Activated CD4-positive, alpha-beta memory T cell treated with anti-CD3 and anti-CD28 coated beads, Interleukin-2, amount 10 ng/mL, durations not matched to agents 7 days and 5 days (primary cell): ENCODE data around the gene RIBC1. TPM values are rescaled to one million over a fixed set of nuclear protein-coding genes. Genes with fewer than 3 reads are reported as not detected.
"Not testable (repeated sequence)": the region's sequence is repeated elsewhere in the genome, so short reads cannot be mapped to it uniquely, and the experiment has no call there.

Experiments used
- CTCF ChIA-PET: fragments of 350-600 bp; sonication (Branson Sonifier 250); formaldehyde crosslinking; loops from one replicate; lab custom pipeline; 2021; ENCODE audit warnings: antibody characterized with exemption, inconsistent platforms; lab: Charles Lee
- POLR2A ChIA-PET: fragments of 350-600 bp; sonication (Branson Sonifier 250); formaldehyde crosslinking; loops from one replicate; lab custom pipeline; 2021; ENCODE audit warnings: antibody characterized with exemption; lab: Charles Lee
- DNase-seq: peaks from one replicate; pipeline ENCODE4 v3.0.0-alpha.2; 2020
- H3K27ac Mint-ChIP-seq: one replicate; pipeline ENCODE4 v1.8.0; 2021; ENCODE audit warnings: mild to moderate bottlenecking, mixed read lengths
- H3K27me3 Mint-ChIP-seq: one replicate; pipeline ENCODE4 v1.8.0; 2021; ENCODE audit warnings: mixed read lengths
- H3K36me3 Mint-ChIP-seq: one replicate; pipeline ENCODE4 v1.8.0; 2021; ENCODE audit warnings: low read depth, mixed read lengths
- H3K4me1 Mint-ChIP-seq: one replicate; pipeline ENCODE4 v1.8.0; 2021; ENCODE audit warnings: mixed read lengths
- H3K4me3 Mint-ChIP-seq: one replicate; pipeline ENCODE4 v1.8.0; 2021; ENCODE audit warnings: mild to moderate bottlenecking, mixed read lengths
- H3K9me3 Mint-ChIP-seq: one replicate; pipeline ENCODE4 v1.8.0; 2021; ENCODE audit warnings: mixed read lengths
- total RNA-seq, 2 experiments: library from RNA; stranded (reverse); gene quantifications; one replicate each; pipeline ENCODE4 v1.2.3, GENCODE V29; 2021

The RIBC1 gene
- total RNA-seq, 2 experiments from 2014 or later = 1.1 to 1.3 TPM

DNA sequence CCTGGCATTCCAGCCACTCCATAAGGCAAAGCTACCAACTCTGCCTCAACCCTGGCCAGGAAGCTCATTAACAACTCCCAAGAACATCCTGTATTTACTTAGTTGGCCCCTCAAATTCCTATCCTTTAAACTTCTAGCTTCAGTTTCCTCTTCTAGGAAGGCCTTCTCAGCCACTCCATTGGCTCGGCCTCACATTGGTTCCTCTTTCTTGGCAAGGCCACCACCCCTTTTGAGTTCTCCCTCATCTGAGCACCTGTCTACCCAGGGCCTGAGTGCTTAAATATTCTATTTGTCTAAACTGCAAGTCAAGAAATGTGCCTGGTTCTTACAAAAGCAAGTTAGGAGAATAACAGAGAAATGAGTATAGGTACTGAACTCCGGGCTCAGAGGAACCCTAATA lies 10.2 kb upstream of the RIBC1 start:
- CTCF ChIA-PET = interaction anchor here (1.9 kb wide), 1 partner anchor 33 kb away, joined by 5 read pairs; no protein-coding TSS in a partner anchor
- Mint-ChIP-seq H3K27ac (no peak overlapping the region), H3K27me3 (no peaks in the 10 kb centered on the region), H3K4me3 (no peak overlapping the region), H3K9me3 (no peaks in the 10 kb centered on the region), H3K36me3 (peaks cover 45% of the 10 kb centered on the region), H3K4me1 (peaks cover 2% of the 10 kb centered on the region)
- POLR2A ChIA-PET = interaction anchor here (1.7 kb wide), 1 partner anchor 9 kb away, joined by 9 read pairs; the partner anchor contains the start of gene SMC1A
- DNase-seq = no peak

DNA sequence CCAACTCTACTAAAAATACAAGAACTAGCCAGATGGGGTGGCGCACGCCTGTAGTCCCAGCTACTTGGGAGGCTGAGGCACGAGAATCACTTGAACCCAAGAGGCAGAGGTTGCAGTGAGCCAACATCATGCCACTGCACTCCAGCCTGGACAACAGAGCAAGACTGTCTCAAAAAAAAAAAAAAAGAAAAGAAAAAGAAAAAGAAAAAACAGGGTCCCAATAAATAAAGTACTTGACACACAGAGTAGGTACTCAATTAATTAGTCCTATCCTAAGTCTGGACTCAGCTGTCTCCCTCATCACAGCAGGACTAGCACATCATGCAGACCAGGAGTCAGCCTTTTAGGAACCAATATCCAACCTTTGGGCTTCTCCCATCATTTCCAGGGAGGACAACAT lies 2.3 kb upstream of the RIBC1 start:
- not testable (repeated sequence) for H3K27me3 Mint-ChIP-seq, H3K27ac Mint-ChIP-seq, DNase-seq, H3K9me3 Mint-ChIP-seq
- CTCF ChIA-PET = interaction anchor here (1.1 to 5.1 kb wide), 2 partner anchors 25 to 108 kb away, joined by 3 to 29 read pairs; no protein-coding TSS in a partner anchor
- Mint-ChIP-seq H3K4me1 (peaks cover 34% of the 10 kb centered on the region), H3K4me3 (peak overlapping the region; percentile 93), H3K36me3 (peaks cover 21% of the 10 kb centered on the region)
- POLR2A ChIA-PET = interaction anchor here (1.0 kb wide), 1 partner anchor 30 kb away, joined by 3 read pairs; no protein-coding TSS in a partner anchor

DNA sequence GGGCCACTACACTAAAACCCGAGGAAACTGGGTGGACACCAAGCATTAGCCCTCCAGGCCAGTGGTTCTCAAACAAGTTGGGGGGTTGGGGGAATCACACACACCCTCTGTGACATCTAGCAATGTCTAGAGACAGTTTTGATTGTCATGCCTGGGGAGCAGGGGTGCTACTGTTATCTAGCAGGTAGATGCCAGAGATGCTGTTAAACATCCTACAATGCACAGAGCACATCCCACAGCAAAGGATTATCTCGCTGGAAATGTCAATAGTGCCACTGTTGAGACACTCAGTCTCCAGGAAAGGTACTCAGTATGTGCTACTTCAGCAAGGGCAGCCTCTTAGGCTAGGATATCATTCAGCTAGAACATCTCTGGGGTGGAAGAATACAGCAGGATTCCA lies 1.5 kb upstream of the RIBC1 start:
- Mint-ChIP-seq H3K9me3 (no peaks in the 10 kb centered on the region), H3K4me1 (peaks cover 34% of the 10 kb centered on the region), H3K27ac (peak overlapping the region; percentile 93), H3K27me3 (no peaks in the 10 kb centered on the region), H3K4me3 (peak overlapping the region; percentile 93), H3K36me3 (peaks cover 21% of the 10 kb centered on the region)
- DNase-seq = no peak
- CTCF ChIA-PET = interaction anchor here (5.1 kb wide), 1 partner anchor 25 kb away, joined by 29 read pairs; no protein-coding TSS in a partner anchor
- POLR2A ChIA-PET = interaction anchor here (1.0 to 2.5 kb wide), 5 partner anchors 9 to 265 kb away, joined by 3 to 20 read pairs (median 9); partner anchors contain the start of gene HUWE1

DNA sequence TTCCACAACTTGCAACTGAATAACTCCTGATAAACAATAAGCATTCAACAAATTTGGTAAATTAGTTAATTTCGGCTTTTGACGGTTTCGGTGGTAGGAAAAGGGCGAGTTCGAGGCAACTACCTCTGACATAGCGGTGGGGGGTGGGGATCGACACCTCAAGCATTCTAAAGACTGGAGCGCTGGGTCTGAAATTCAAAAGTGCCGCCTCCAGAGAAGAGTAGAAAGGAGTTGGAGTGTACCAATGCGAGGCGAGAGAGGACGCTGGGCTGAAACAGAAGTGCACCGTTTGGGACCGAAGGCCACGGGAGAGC lies 944 bp upstream of the RIBC1 start:
- Mint-ChIP-seq H3K4me1 (peaks cover 34% of the 10 kb centered on the region), H3K4me3 (peak overlapping the region; percentile 93), H3K27me3 (no peaks in the 10 kb centered on the region), H3K9me3 (no peaks in the 10 kb centered on the region), H3K27ac (peak overlapping the region; percentile 93), H3K36me3 (peaks cover 21% of the 10 kb centered on the region)
- CTCF ChIA-PET = interaction anchor here (1.1 to 5.1 kb wide), 3 partner anchors 14 to 108 kb away, joined by 4 to 29 read pairs (median 22); partner anchors contain the start of gene HSD17B10
- DNase-seq = no peak
- POLR2A ChIA-PET = interaction anchor here (0.9 to 3.3 kb wide), 12 partner anchors 9 to 1218 kb away, joined by 3 to 56 read pairs (median 8); partner anchors contain the start of genes HSD17B10, HUWE1 and KDM5C

DNA sequence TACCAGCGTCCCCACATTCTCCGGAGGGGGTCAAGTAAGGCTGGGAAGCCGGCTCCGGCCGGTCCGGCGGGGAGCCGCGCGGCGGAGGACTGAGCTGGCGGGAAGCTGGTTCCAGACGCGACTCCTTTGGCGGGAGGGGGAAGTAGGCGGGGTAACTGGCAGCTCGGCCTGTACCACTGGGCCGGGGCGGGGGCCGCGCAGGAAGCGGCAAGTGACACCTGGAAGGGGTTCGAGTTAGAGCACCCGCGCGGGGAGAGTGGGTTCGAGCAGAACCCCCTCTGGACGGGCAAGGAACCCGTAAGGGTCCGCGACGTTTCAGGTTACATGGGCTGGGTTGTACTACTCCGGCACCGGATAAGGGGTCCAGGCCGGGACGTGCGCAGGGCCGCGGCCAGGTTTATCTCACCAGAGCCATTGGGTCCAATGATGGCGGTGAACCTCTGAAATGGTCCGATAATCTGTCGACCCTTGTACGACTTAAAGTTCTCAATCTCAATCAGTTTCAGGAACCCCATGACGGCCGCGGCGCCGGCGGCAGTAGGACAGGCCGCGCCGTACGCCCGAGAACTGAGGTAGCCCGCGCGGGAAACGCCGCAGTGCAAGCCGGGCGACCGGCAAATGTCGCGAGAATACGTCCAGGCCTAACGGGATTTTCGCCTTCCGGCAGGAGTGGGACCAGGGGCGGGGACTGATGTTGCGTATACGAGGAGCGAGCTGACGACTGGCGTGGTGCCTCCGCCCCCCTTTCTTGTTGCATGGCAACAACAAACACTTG lies 400 bp upstream of the RIBC1 start, which contains the start of gene SMC1A:
SMC1A (minus strand) TSS at position 569 of the 775 bp plus-strand sequence; CDS start at position 515, 54 bp downstream.
- Mint-ChIP-seq H3K36me3 (peaks cover 21% of the 10 kb centered on the region), H3K4me1 (peaks cover 34% of the 10 kb centered on the region), H3K27ac (peak within 1 kb of the TSS; percentile 93), H3K27me3 (no peaks in the 10 kb centered on the region), H3K4me3 (peak within 1 kb of the TSS; percentile 93), H3K9me3 (no peaks in the 10 kb centered on the region)
- ChIA-PET CTCF (interaction anchor here (0.9 to 5.1 kb wide), 4 partner anchors 13 to 427 kb away, joined by 3 to 29 read pairs (median 13); partner anchors contain the start of gene HSD17B10), POLR2A (interaction anchor here (0.8 to 3.3 kb wide), 15 partner anchors 9 to 1217 kb away, joined by 3 to 56 read pairs (median 8); partner anchors contain the start of genes HSD17B10, HUWE1, KDM5C and PHF8)
- peak; percentile 95 for DNase-seq

DNA sequence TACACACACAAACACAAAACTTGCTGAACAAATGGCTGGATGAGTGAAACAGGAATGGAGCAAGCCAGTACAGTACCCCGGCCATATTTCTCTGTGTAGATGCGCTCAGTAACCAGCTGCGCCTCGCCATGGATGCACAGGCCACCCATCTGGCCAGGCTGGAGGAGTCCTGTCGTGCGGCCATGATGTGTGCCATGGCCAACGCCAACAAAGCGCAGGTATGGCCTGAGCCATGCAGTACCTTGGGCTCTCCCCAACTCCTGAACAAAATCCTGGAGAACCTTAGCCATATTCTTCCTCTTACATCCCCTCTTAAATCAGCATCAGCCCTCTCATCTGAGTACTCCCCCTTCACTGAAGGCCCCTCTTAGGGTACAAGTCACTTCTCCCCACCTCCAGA lies 7.1 kb downstream of the RIBC1 start:
- H3K4me3 Mint-ChIP-seq = no peak overlapping the region
- peaks cover 12% of the 10 kb centered on the region for H3K4me1 Mint-ChIP-seq
- POLR2A ChIA-PET = no interaction called here
- no peak overlapping the region for H3K27ac Mint-ChIP-seq
- CTCF ChIA-PET = no interaction called here
- no peaks in the 10 kb centered on the region for H3K9me3 Mint-ChIP-seq
- H3K27me3 Mint-ChIP-seq = no peaks in the 10 kb centered on the region
- H3K36me3 Mint-ChIP-seq = peaks cover 12% of the 10 kb centered on the region
- DNase-seq = no peak

DNA sequence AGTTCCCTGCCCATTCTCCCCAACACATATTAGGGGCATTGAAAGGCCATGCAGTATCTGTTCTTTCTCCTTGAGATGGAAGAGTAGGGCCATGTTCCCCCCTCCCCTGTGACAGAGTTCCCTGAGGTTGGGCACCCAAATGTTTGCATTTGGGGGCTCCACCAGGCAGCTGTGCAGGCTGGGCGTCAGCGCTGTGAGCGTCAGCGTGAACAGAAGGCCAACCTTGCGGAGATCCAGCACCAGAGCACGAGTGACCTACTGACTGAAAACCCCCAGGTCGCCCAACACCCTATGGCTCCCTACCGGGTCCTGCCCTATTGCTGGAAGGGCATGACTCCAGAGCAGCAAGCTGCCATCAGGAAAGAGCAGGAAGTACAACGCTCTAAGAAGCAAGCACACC lies 7.6 kb downstream of the RIBC1 start:
- H3K4me3 Mint-ChIP-seq = no peak overlapping the region
- DNase-seq = no peak
- peaks cover 12% of the 10 kb centered on the region for H3K36me3 Mint-ChIP-seq
- H3K27me3 Mint-ChIP-seq = no peaks in the 10 kb centered on the region
- ChIA-PET POLR2A (interaction anchor here (1.7 kb wide), 1 partner anchor 8 kb away, joined by 8 read pairs; the partner anchor contains the start of genes RIBC1 and SMC1A), CTCF (no interaction called here)
- no peaks in the 10 kb centered on the region for H3K9me3 Mint-ChIP-seq
- peaks cover 17% of the 10 kb centered on the region for H3K4me1 Mint-ChIP-seq
- no peak overlapping the region for H3K27ac Mint-ChIP-seq

DNA sequence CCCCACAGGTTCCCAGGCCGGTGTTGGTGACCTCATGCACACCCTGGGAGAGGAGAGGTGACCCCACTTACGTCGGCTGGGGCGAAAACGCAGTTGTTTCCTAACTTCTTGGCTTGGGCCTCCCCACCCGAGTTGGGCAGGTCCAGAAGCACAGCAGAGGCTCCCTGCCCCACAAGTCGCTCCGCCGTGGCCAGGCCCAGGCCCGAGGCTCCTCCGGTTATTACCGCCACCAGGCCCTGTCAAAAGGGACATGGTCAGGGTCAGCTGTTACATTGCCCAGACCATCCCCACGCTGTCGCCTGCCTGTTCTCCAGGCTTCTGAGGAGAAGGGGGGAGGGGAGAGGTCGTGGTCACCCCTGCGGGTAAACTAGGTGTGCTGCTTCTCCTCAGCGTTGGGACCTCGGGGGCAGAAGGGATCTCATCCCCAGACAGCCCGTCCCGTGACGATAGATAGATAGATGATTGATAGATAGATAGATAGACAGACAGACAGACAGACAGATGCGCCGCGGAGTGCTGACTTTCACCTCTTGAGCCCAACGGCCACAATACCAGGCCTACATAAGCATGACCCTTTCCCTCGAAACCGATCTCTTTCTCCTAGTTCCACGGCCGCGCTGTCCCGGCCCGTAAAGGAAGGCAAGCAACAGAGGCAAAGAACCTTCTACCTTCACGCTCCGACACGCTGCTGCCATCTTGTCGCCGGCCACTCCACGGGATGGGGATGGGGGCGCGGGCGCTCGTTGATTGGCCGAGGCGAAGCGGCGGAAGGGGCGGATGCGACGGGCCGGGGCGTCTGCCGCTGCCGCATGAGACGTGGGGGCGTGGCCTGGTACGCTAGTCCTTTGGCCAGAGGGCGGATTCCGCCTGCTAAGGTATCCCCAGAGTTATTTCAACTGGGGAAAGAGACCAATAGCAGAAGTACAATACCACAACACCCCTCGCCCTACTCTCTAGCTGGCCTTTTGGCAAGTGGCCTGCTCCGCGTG lies 11.3 kb downstream of the RIBC1 start, which contains the start of gene HSD17B10:
HSD17B10 (minus strand) TSS at position 720 of the 989 bp plus-strand sequence; CDS start at position 695, 25 bp downstream.
- Mint-ChIP-seq H3K4me3 (peak within 1 kb of the TSS; percentile 97), H3K9me3 (no peaks in the 10 kb centered on the region), H3K27ac (peak within 1 kb of the TSS; percentile 89), H3K4me1 (peaks cover 49% of the 10 kb centered on the region), H3K27me3 (no peaks in the 10 kb centered on the region), H3K36me3 (peaks cover 12% of the 10 kb centered on the region)
- ChIA-PET CTCF (interaction anchor here (1.0 to 3.6 kb wide), 3 partner anchors 11 to 13 kb away, joined by 3 to 22 read pairs (median 4); partner anchors contain the start of genes RIBC1 and SMC1A), POLR2A (interaction anchor here (0.6 to 6.8 kb wide), 3 partner anchors 11 to 250 kb away, joined by 3 to 56 read pairs (median 5); partner anchors contain the start of genes RIBC1 and SMC1A)
- DNase-seq = peak; percentile 89

DNA sequence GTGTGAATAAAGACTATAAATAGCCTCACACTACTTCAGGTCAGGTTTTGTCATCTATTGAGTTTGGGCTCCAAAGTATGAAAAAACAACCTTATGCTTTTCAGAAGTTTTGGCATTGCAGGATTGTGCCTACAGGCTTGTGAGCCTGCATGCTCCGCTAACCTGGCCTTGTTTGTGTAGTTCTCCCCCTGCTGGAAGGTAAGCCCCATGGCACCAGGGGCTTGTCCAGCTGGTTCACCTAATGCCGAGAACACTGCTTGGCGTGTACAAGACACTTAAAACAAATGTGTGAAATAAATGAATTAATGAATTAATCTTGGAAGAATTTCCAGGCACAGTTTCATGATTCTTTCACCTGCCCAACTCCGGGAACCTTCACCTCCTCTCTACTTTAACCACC lies 13.3 kb downstream of the RIBC1 start:
- peak overlapping the region; percentile 54 for H3K27ac Mint-ChIP-seq
- CTCF ChIA-PET = interaction anchor here (1.1 to 3.6 kb wide), 4 partner anchors 11 to 122 kb away, joined by 4 to 22 read pairs (median 8); partner anchors contain the start of genes RIBC1 and SMC1A
- peaks cover 60% of the 10 kb centered on the region for H3K4me1 Mint-ChIP-seq
- peak; percentile 68 for DNase-seq
- H3K36me3 Mint-ChIP-seq = peaks cover 7% of the 10 kb centered on the region
- POLR2A ChIA-PET = interaction anchor here (1.3 to 6.8 kb wide), 2 partner anchors 10 to 13 kb away, joined by 4 to 56 read pairs; partner anchors contain the start of genes RIBC1 and SMC1A
- no peaks in the 10 kb centered on the region for H3K9me3 Mint-ChIP-seq
- H3K27me3 Mint-ChIP-seq = no peaks in the 10 kb centered on the region
- no peak overlapping the region for H3K4me3 Mint-ChIP-seq

DNA sequence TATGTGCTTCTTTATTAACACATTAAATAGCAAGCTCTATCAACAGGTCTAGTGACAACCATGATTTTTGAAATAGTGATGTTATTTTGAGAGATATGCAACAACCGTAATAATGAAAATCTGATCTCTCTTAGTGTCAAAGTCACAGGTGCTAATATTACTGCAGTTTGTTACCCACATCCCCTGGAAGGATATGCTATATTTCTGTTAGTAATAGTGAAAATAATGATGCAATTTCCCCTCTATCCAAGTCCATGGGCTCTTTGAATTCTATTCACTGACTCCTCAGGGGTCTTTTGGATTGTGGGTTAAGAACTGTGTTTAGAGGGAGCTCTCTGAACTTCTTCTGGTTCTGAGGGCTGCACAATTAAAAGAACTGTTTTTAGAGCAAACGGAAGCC lies 14.5 kb downstream of the RIBC1 start:
- H3K4me1 Mint-ChIP-seq = peaks cover 66% of the 10 kb centered on the region
- H3K27me3 Mint-ChIP-seq = no peaks in the 10 kb centered on the region
- H3K36me3 Mint-ChIP-seq = peaks cover 3% of the 10 kb centered on the region
- H3K9me3 Mint-ChIP-seq = no peaks in the 10 kb centered on the region
- POLR2A ChIA-PET = interaction anchor here (1.3 to 6.8 kb wide), 2 partner anchors 9 to 14 kb away, joined by 4 to 56 read pairs; partner anchors contain the start of genes RIBC1 and SMC1A
- CTCF ChIA-PET = interaction anchor here (0.8 to 3.6 kb wide), 4 partner anchors 12 to 124 kb away, joined by 3 to 22 read pairs (median 7); partner anchors contain the start of genes RIBC1 and SMC1A
- H3K27ac Mint-ChIP-seq = peak overlapping the region; percentile 72
- no peak for DNase-seq
- no peak overlapping the region for H3K4me3 Mint-ChIP-seq

DNA sequence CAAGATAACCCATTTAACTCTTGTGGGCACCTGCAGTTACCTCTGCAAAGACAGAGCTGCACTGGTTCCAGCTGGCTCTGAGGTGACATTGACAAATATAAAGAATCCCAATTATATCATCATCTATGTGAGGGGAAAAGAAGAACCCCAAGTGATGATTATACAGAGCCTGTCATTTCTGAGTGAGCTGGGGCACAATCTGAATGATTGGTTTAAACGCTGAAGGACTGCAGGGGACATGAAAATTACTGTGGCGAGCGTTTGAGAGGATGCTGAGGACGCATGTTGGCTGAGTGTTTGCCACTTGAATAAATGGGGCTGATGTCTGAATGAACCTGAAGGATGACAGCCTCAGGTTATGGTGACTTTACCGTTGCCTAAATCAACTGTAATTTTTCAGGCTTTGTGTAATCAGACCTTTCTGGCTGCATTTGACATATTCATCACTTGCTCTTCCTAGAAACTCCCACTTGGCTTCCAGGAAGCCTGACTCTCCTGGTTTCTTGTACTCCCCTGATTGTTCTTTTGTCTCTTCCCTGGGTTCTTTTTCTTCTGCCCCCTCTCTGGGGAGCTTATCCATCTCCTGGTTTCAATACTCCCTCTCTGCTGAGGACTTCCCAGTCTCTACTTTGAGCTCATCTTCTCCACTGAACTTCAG lies 15.6 kb downstream of the RIBC1 start:
- H3K27me3 Mint-ChIP-seq = no peaks in the 10 kb centered on the region
- H3K4me3 Mint-ChIP-seq = no peak overlapping the region
- peaks cover 3% of the 10 kb centered on the region for H3K36me3 Mint-ChIP-seq
- ChIA-PET CTCF (no interaction called here), POLR2A (interaction anchor here (6.8 kb wide), 1 partner anchor 15 kb away, joined by 56 read pairs; the partner anchor contains the start of genes RIBC1 and SMC1A)
- DNase-seq = no peak
- H3K9me3 Mint-ChIP-seq = no peaks in the 10 kb centered on the region
- peaks cover 67% of the 10 kb centered on the region for H3K4me1 Mint-ChIP-seq
- H3K27ac Mint-ChIP-seq = peak overlapping the region; percentile 72
